HepG2 (cell line): ENCODE measurements around the gene ZNF786. TPM values are rescaled to one million over a fixed set of nuclear protein-coding genes. Genes with fewer than 3 reads are reported as not detected.

Experiments used
- ATAC-seq: fragments of 200-7000 bp; cut with Tn5 transposase; 3 replicates; pipeline ENCODE4 v1.9.1; 2020; ENCODE audit warnings: mild to moderate bottlenecking, moderate library complexity
- BruUV-seq: library from RNA; stranded (reverse); fragments of 400-500 nt; replicated peaks from 2 replicates; lab custom pipeline; 2021; lab: Mats Ljungman, UMichigan
- CTCF ChIA-PET: fragments of 300-600 bp; formaldehyde crosslinking; extraction: SDS; loops from one replicate; lab custom pipeline; 2021; ENCODE audit warnings: low total read pairs, inconsistent platforms, low intra/inter-chr PET ratio; lab: Yijun Ruan, JAX
- POLR2A ChIA-PET: fragments of 350-600 bp; sonication (Branson Sonifier 250); formaldehyde crosslinking; loops from one replicate; lab custom pipeline; 2020; ENCODE audit warnings: antibody characterized with exemption, inconsistent platforms; lab: Yijun Ruan, JAX
- DNase-seq: peaks from one replicate; pipeline ENCODE4 v3.0.0-alpha.2; 2015; ENCODE audit warnings: low spot score
- FAIRE-seq: peaks from 3 replicates; lab custom pipeline; 2011; peaks lifted over from hg19 to GRCh38; lab: Jason Lieb, UNC
- H2AFZ ChIP-seq: one replicate; pipeline ENCODE4 v1.6.1; 2011; ENCODE audit warnings: low read length, inconsistent platforms
- H3K27ac ChIP-seq: fragments of 300-600 bp; 3 replicates; pipeline ENCODE4 v1.8.0; 2011; ENCODE audit warnings: mixed run types, mild to moderate bottlenecking, mixed read lengths, low read length, inconsistent platforms; ENCODE audit not compliant: insufficient read depth; ENCODE audit errors: extremely low read length
- H3K27me3 ChIP-seq, 2 experiments: fragments of 200-600 bp in 1 of 2; 2 replicates in 1 of 2; 3 replicates in 1 of 2; pipeline versions ENCODE4 v1.6.0 to v1.8.0; 2011; ENCODE audit warnings: low read length in 2 of 2, mild to moderate bottlenecking in 2 of 2, moderate library complexity in 2 of 2, inconsistent platforms in 1 of 2; ENCODE audit not compliant: insufficient read depth in 2 of 2, control insufficient read depth in 1 of 2
- H3K36me3 ChIP-seq, 2 experiments: fragments of 200-600 bp in 1 of 2; replicated peaks in 1 of 2; 2 replicates in 1 of 2; 3 replicates in 1 of 2; pipeline versions ENCODE4 v1.5.1 to v1.8.0; 2011; ENCODE audit warnings: low read length in 2 of 2, inconsistent platforms in 1 of 2; ENCODE audit not compliant: insufficient read depth in 2 of 2, control insufficient read depth in 1 of 2
- H3K4me1 ChIP-seq: 2 replicates; pipeline ENCODE4 v1.5.1; 2012; ENCODE audit warnings: low read length, inconsistent platforms; ENCODE audit not compliant: insufficient read depth
- H3K4me2 ChIP-seq: 2 replicates; pipeline ENCODE4 v1.6.0; 2011; ENCODE audit warnings: low read depth, low read length, inconsistent platforms
- H3K4me3 ChIP-seq, 3 experiments: fragments of 200-600 bp in 1 of 3; sonication (generic), shearing (Covaris generic) in 1 of 3; replicated peaks in 1 of 3; 2 replicates each; pipeline ENCODE4 v1.5.1; 2011 to 2016; ENCODE audit warnings: low read length in 3 of 3, inconsistent platforms in 2 of 3, low read depth in 2 of 3, mild to moderate bottlenecking in 2 of 3, control low read depth in 1 of 3, mixed read lengths in 1 of 3; ENCODE audit not compliant: insufficient read depth in 1 of 3
- H3K79me2 ChIP-seq: one replicate; pipeline ENCODE4 v1.6.1; 2011; ENCODE audit warnings: low read length, inconsistent platforms; ENCODE audit not compliant: insufficient read depth
- H3K9ac ChIP-seq: 2 replicates; pipeline ENCODE4 v1.6.0; 2011; ENCODE audit warnings: mild to moderate bottlenecking, low read depth, low read length, inconsistent platforms; ENCODE audit not compliant: insufficient read depth
- H3K9me3 ChIP-seq: 2 replicates; pipeline ENCODE4 v1.5.1; 2012; ENCODE audit warnings: mild to moderate bottlenecking, low read length
- H4K20me1 ChIP-seq: 2 replicates; pipeline ENCODE4 v1.6.0; 2011; ENCODE audit warnings: inconsistent platforms, mild to moderate bottlenecking, low read length, moderate library complexity; ENCODE audit not compliant: insufficient read depth
- CHD4 ChIP-seq: fragments of 200-600 bp; sonication (generic); IDR thresholded peaks from 2 replicates; pipeline ENCODE4 v1.7.0; 2017; ENCODE audit warnings: mild to moderate bottlenecking, low read length, borderline replicate concordance
- ELF3 ChIP-seq: IDR thresholded peaks from 2 replicates; pipeline ENCODE4 v1.6.1; 2016; ENCODE audit warnings: missing genetic modification reagents, missing compliant biosample characterization
- FIP1L1 ChIP-seq: fragments of 200-400 bp; formaldehyde crosslinking; IDR thresholded peaks from 2 replicates; pipeline ENCODE4 v1.6.1; 2018; ENCODE audit warnings: low read depth, mild to moderate bottlenecking, low read length, moderate library complexity, borderline replicate concordance; ENCODE audit not compliant: insufficient read depth
- GLMP ChIP-seq: sonication (generic); formaldehyde crosslinking; IDR thresholded peaks from 2 replicates; pipeline ENCODE4 v1.9.0; 2021; ENCODE audit warnings: missing genetic modification reagents, mild to moderate bottlenecking, borderline replicate concordance
- HMG20A ChIP-seq: IDR thresholded peaks from 2 replicates; pipeline ENCODE4 v1.6.1; 2016; ENCODE audit warnings: borderline replicate concordance
- KDM4B ChIP-seq: sonication (generic); formaldehyde crosslinking; IDR thresholded peaks from 2 replicates; pipeline ENCODE4 v1.4.0; 2020; ENCODE audit warnings: missing genetic modification reagents
- KDM5A ChIP-seq: fragments of 200-600 bp; sonication (generic); IDR thresholded peaks from 2 replicates; pipeline ENCODE4 v1.7.0; 2018; ENCODE audit warnings: antibody characterized with exemption, mild to moderate bottlenecking, low read length, borderline replicate concordance
- MED13 ChIP-seq: sonication (generic); formaldehyde crosslinking; IDR thresholded peaks from 2 replicates; pipeline ENCODE4 v1.5.0; 2020; ENCODE audit warnings: missing genetic modification reagents
- NFKB2 ChIP-seq: sonication (generic); formaldehyde crosslinking; IDR thresholded peaks from 2 replicates; pipeline ENCODE4 v1.4.0; 2020; ENCODE audit warnings: missing genetic modification reagents, borderline replicate concordance
- RELA ChIP-seq: sonication (generic); formaldehyde crosslinking; IDR thresholded peaks from 2 replicates; pipeline ENCODE4 v1.4.0; 2020; ENCODE audit warnings: missing genetic modification reagents
- SATB2 ChIP-seq: sonication (generic); formaldehyde crosslinking; IDR thresholded peaks from 2 replicates; pipeline ENCODE4 v1.5.0; 2020; ENCODE audit warnings: missing genetic modification reagents
- SP4 ChIP-seq: sonication (generic); formaldehyde crosslinking; IDR thresholded peaks from 2 replicates; pipeline ENCODE4 v1.8.1; 2023; ENCODE audit warnings: mild to moderate bottlenecking, missing genetic modification reagents
- TEAD2 ChIP-seq: sonication (generic); formaldehyde crosslinking; IDR thresholded peaks from 2 replicates; pipeline ENCODE4 v1.9.0; 2021; ENCODE audit warnings: missing genetic modification reagents
- ZBTB44 ChIP-seq: sonication (generic); formaldehyde crosslinking; IDR thresholded peaks from 2 replicates; pipeline ENCODE4 v1.4.0; 2020; ENCODE audit warnings: missing genetic modification reagents
- ZFY ChIP-seq: sonication (generic); formaldehyde crosslinking; IDR thresholded peaks from 2 replicates; pipeline ENCODE4 v1.4.0; 2020; ENCODE audit warnings: missing genetic modification reagents
- ZNF205 ChIP-seq: IDR thresholded peaks from 2 replicates; pipeline ENCODE4 v1.6.1; 2018; ENCODE audit warnings: missing biosample characterization, missing genetic modification reagents
- ZNF207 ChIP-seq: fragments of 450-650 bp; IDR thresholded peaks from 2 replicates; pipeline ENCODE4 v1.6.1; 2016; ENCODE audit warnings: antibody characterized with exemption, borderline replicate concordance
- ZNF24 ChIP-seq: fragments of 450-650 bp; IDR thresholded peaks from 2 replicates; pipeline ENCODE4 v1.6.1; 2017; ENCODE audit warnings: antibody characterized with exemption, mild to moderate bottlenecking
- ZNF264 ChIP-seq: sonication (generic); formaldehyde crosslinking; IDR thresholded peaks from 2 replicates; pipeline ENCODE4 v1.4.0; 2020; ENCODE audit warnings: missing genetic modification reagents
- ZNF317 ChIP-seq: sonication (generic); formaldehyde crosslinking; IDR thresholded peaks from 2 replicates; pipeline ENCODE4 v1.5.0; 2020; ENCODE audit warnings: mild to moderate bottlenecking, missing genetic modification reagents
- ZNF333 ChIP-seq: sonication (generic); formaldehyde crosslinking; IDR thresholded peaks from 2 replicates; pipeline ENCODE4 v1.4.0; 2020; ENCODE audit warnings: mild to moderate bottlenecking, missing genetic modification reagents, borderline replicate concordance
- ZNF34 ChIP-seq: sonication (generic); formaldehyde crosslinking; IDR thresholded peaks from 2 replicates; pipeline ENCODE4 v1.4.0; 2020; ENCODE audit warnings: mild to moderate bottlenecking, missing genetic modification reagents, borderline replicate concordance
- ZNF343 ChIP-seq: sonication (generic); formaldehyde crosslinking; IDR thresholded peaks from 2 replicates; pipeline ENCODE4 v1.4.0; 2020; ENCODE audit warnings: mild to moderate bottlenecking, missing genetic modification reagents
- ZNF547 ChIP-seq: sonication (generic); formaldehyde crosslinking; IDR thresholded peaks from 2 replicates; pipeline ENCODE4 v1.5.1; 2020; ENCODE audit warnings: mild to moderate bottlenecking, missing genetic modification reagents
- ZNF549 ChIP-seq: sonication (generic); formaldehyde crosslinking; IDR thresholded peaks from 2 replicates; pipeline ENCODE4 v1.5.0; 2020; ENCODE audit warnings: missing genetic modification reagents
- ZNF605 ChIP-seq: sonication (generic); formaldehyde crosslinking; IDR thresholded peaks from 2 replicates; pipeline ENCODE4 v1.8.0; 2022; ENCODE audit warnings: mild to moderate bottlenecking, missing genetic modification reagents
- ZSCAN25 ChIP-seq: sonication (generic); formaldehyde crosslinking; IDR thresholded peaks from 2 replicates; pipeline ENCODE4 v1.8.0; 2022; ENCODE audit warnings: mild to moderate bottlenecking, missing genetic modification reagents
- WGBS: methylation state at CpG from one replicate; pipeline ENCODE4 v1.1.6; 2017; ENCODE audit warnings: low lambda C conversion rate; 5-methylcytosine and 5-hydroxymethylcytosine counted together
- in situ Hi-C: cut with HindIII; loops from 2 replicates; pipeline ENCODE4 v1.10.0; 2017; ENCODE audit warnings: low pct_unique_long_range_greater_than_20kb; ENCODE audit not compliant: extremely low pct_ligation_motif_present
- intact Hi-C: fragments of 100-400 bp; cut with micrococcal nuclease; formaldehyde crosslinking; loops from one replicate; pipeline ENCODE4 v1.10.0; 2022; ENCODE audit not compliant: unreplicated experiment
- polyA plus RNA-seq, 8 experiments: library from polyadenylated mRNA; depleted of rRNA in 3 of 8; stranded (reverse) in 7 of 8; unstranded in 1 of 8; fragments of >200 nt; fragmentation: Illumina TruSeq in 4 of 8; extraction: Trizol in 4 of 8; gene quantifications; 2 replicates each; pipeline versions ENCODE4 v1.2.1 to v1.2.3, GENCODE V29; 2011 to 2016; ENCODE audit warnings: low read depth in 4 of 8, missing spikeins in 1 of 8, mixed read lengths in 1 of 8; ENCODE audit not compliant: insufficient read depth in 1 of 8
- total RNA-seq, 5 experiments: library from RNA; depleted of rRNA; stranded (reverse); fragments of >200 nt; fragmentation: Illumina TruSeq; extraction: Trizol; gene quantifications; 2 replicates each; pipeline ENCODE4 v1.2.3, GENCODE V29; 2016; ENCODE audit warnings: low read depth in 1 of 5

Gene ZNF786
- total and polyA plus RNA-seq, 2 of the 13 experiments (the other 11 are each of a cell fraction or from before 2014, with no cell fraction given): 2.0 to 4.0 TPM

GRCh38 chr7:149077594-149077993 lies 12.9 kb downstream of the ZNF786 start (continued):
- TF ChIP-seq ZNF549 (CRISPR knock-in tag) (no peak), ZNF333 (no peak), TEAD2 (CRISPR knock-in tag) (no peak), ZFY (no peak), GLMP (CRISPR knock-in tag) (no peak), ZNF547 (CRISPR knock-in tag) (no peak), ZBTB44 (CRISPR knock-in tag) (no peak), NFKB2 (no peak), HMG20A (CRISPR knock-in tag) (no peak)

DNA sequence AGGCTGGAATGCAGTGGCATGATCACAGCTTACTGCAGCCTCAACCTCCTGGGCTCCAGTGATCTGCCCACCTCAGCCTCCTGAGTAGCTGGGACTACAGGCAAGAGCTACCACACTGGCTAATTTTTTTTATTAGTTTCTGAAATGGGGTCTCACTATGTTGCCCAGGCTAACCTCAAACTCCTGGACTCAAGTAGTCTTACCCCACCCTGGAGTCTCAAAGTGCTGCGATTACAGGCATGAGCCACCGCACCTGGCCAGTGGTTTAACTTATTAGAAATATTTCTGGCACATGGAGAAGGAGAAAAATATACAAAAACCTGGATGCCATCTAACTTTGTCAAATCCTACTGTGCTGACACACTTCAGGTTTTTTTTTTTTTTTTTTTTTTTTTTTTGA lies 15.2 kb downstream of the ZNF786 start:
- no peak for ATAC-seq
- no peaks in the 10 kb centered on the region for H3K27me3 ChIP-seq
- H3K9ac ChIP-seq: no peak overlapping the region
- no peaks in the 10 kb centered on the region for H3K79me2 ChIP-seq
- intact Hi-C loops (no loop called here), in situ Hi-C loops (no loop called here)
- H4K20me1 ChIP-seq: no peaks in the 10 kb centered on the region
- no peaks in the 10 kb centered on the region for H3K4me1 ChIP-seq
- no peaks in the 10 kb centered on the region for H3K9me3 ChIP-seq
- H3K4me3 ChIP-seq: no peak overlapping the region
- CTCF ChIA-PET: no interaction called here
- no peak overlapping the region for H3K4me2 ChIP-seq
- FAIRE-seq: no peak
- no peak for DNase-seq
- no TSS peak for BruUV-seq
- no peak overlapping the region for H3K27ac ChIP-seq
- TF ChIP-seq ZNF205 (CRISPR knock-in tag) (no peak), ZSCAN25 (CRISPR knock-in tag) (no peak), ZNF605 (CRISPR knock-in tag) (no peak), SATB2 (no peak), MED13 (CRISPR knock-in tag) (no peak), ZNF333 (no peak), RELA (CRISPR knock-in tag) (no peak), ZNF264 (no peak), ZNF24 (no peak), FIP1L1 (no peak), KDM4B (CRISPR knock-in tag) (no peak), CHD4 (no peak), ZNF34 (CRISPR knock-in tag) (no peak), KDM5A (no peak), SP4 (CRISPR knock-in tag) (no peak), ZNF317 (CRISPR knock-in tag) (no peak), ELF3 (CRISPR knock-in tag) (no peak), ZNF343 (CRISPR knock-in tag) (no peak), ZNF207 (no peak)
- POLR2A ChIA-PET: no interaction called here
- H2AFZ ChIP-seq: no peak overlapping the region
- peaks cover 11 to 22% of the 10 kb centered on the region in 2 experiments for H3K36me3 ChIP-seq
- WGBS: 100% methylated on average over 2 of the region's 2 CpGs
